ENCODE measurements around the gene ARHGAP25.

ARHGAP25 gene

DNA sequence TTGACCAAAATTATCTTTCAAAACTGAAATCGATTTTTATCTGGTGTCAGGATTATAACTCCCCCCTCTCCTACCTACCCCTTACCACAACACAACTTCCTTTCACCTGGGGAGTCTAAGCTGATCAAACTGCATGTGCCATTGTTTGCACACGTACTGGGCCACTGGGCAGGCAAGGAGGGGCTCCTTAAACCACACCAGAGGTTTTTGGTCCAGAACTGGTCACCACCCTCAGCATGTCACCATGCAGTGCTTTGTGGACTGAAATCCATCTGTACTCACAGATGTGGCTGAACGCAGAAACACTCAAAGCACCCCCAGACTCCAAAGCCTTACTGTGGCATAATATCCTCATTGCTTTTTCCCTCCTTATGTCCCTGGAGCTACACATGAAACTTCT is 13.9 kb upstream of the ARHGAP25 start:
- peak; percentile 4 for DNase-seq

DNA sequence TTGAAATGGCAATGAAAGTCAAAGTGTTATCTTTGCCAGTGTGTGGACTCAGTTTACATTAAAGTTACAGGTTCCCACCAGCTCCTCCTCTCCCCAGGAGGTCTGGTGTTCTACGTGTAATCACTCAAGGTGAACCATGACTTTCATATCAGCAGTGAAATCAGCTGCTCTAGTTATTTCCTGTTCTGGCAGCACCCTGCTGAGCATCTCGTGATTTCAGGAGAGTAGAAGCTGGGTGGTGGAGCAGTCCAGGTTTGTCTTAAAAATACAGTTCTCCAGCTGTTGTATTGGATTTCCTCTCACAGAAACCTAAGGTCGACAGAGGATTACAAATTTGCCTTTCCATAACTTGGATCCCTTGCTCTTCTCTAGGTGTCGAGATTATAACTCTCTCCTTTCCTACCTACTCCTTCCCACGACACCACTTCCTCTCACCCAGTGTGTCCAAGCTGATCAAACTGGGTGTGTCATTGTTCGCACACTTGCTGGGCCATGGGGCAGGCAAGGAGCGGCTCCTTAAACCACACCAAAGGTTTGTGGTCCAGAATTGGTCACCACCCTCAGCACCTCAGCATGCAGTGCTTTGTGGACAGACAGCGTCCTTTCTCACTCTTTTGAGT is 13.0 kb upstream of the ARHGAP25 start:
- DNase-seq, result peak; percentile 67

DNA sequence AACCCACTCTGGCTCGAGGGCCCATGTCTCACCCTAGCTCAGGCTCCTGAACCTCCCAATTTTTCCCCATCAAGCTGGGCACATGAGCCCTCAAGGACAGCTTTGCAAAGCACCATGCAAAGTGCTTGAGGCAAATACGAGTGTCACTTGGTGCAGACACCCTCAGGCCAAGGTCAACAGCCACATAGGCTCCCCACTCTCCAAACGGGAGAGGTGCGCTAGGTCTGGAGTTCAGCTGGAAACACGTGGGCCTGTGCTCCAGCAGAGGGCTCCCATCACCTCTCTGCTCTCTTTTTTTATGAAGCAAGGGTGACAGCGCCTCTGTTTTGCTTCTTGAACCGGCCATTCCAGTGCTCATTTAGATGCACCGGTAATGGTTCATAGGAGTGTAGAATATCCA is 11.9 kb upstream of the ARHGAP25 start:
- DNase-seq, result no peak

DNA sequence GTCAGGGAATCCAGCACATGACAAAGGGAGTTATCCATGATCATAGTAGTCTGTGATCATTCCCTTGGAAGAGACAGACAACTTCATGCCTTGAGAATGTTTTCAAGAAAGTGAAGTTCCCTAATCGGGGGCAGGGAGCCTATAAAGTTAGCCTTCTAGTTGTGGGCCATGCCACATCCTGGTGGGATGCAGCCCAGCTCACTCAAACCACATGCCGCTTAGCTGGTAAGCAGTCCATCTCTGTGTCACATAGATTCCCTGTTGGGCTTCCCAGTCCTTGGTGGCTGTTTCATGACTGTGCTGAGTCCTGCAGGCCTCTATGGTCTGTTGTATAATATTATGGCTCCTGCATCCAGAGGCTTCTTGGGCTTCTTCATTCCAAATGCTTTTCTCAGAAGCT is 11.4 kb upstream of the ARHGAP25 start:
- no peak for DNase-seq

DNA sequence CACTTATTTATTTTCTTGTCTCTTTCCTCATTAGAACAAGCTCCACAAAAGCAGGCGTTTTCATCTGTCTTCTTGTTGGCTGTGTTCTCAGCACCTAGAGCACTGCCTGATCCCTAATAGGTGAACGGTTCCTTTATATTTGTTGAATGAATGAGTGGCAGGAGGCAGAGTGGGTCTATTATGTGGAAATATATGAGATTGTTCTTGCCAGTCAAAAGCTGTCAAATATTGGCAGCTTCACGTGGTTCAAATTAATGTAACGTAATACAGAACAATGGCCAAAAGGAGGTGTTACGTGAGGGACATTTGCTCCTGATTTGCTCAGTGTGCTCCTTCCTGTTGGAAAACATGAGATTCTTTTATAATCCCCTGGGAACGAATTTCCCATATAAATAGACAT is 8.5 kb upstream of the ARHGAP25 start:
- DNase-seq, result no peak

DNA sequence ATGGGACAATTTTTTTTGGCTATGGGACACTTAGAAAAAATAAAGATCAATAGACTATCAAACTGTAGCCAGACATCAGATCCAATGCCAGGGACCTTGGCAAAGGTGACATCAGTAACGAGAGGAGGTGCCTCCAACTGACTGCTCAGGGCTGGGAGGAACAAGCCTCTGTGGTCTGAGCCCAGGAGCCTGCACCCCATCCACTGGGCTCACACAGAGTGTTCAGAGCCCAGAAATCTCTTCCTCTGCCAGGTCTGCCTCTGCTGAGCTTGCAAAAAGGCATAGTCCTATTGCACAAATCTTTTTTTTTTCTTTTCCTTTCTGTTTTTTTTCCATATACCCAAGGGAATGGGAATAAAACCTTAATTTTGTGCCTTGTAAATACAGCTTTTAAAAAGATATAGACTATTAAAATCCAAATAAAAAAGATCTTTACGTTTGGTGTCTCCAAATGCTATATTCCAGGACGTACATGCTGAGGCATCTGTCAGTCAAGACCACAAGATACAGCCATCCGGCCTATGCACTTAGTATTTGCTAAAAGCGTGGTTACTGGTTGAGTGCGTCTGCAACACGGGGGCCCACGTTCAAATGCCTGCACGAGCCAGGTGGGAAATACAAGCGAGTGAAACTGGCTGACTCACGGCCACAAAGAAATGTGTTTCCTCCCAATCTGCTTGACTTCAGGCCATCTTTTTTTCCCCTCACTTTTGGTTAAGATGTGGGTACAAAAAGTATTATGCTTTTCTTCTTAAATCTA is 7.8 kb upstream of the ARHGAP25 start:
- no peak for DNase-seq

DNA sequence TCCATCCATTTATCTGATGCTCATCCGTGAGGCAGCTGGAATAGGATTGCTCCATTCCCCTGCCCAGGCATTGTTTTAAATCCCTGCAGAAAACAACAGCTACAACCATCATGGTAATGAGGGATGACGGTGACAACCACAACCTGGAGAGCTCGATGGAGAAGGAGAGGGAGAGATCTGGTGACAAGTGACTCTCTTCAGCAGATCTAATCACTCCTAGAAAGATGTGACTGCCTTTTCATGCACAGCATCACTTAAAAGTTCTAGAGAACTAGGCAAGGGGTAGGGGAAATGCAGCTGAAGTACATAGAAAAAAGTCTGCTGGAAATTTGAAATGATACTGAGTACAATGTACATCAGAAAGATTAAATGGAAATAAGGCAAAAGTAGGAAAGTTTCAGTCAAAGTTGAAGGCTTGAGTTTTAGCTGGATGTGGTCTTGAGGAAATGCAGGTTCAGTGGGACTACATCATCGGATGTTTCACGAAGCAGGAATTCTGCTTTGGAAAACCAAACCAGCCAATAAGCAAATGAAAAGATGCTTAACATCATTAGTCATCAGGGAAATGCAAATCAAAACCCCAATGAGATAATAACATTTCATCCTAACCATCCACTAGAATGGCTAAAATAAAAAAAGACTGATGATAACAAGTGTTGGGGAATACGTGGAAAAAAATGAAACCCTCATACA is 6.8 kb upstream of the ARHGAP25 start:
- DNase-seq, result no peak

DNA sequence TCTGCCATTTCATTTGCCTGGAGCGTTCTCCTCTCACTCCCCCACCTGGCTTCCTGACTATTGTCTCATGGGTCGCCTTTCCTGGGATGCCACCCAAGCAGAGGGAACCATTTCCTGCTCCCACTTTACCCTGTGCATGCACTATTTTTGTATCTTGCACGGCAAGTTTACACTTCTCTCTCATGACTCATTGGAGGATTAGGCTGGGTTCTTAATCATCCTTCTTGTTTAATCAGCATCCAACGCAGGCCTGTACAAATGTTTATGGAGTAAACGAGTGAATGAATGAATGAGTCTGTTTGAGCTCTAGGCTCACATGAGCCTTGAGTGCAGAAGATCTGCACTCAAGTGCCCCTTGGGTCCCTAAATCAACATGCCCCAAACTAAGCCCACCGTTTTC is 3.8 kb upstream of the ARHGAP25 start:
- no peak for DNase-seq

DNA sequence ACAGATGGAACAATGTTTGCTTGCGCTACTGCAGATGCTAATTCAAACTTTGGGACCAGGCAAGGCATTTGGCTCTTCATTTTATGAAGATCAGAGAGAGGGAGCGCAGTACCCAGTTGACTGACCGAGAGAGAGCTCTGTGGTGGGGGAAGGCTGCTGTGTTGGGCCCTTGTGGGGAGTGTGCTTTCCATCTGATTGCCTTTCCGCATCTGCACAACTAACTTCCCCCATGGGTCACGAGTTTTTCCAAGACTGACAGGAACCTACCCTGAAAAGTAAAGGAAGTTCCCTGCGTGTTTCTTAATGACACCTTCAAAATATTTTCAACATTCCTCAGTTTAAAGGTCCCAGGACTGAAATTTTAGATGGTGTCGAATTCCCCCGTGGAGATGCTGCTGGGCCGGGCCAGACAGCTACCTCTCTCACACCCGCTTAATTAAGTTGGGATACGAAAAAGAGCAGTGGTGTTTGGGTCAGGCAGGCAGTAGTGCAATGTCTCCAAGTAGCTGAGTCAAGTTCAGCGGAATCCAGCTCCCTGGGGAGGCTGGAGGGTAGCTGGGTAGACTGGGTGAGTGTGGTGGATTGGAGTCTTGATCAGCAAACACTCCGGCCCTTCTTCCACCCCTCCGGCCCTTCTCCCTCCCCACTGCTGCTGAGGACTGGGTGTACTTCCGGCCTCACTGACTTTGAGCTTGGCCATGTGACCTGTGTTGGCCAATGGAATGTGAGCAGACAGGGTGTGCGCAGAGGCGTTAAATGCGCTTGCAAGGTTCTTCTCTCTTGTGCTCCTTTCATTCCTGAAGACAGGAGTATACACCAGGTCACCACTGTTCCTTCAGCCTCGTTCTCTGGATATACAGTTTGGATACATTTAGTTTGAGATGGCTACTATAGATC is 2.3 kb upstream of the ARHGAP25 start:
- no peak for DNase-seq

DNA sequence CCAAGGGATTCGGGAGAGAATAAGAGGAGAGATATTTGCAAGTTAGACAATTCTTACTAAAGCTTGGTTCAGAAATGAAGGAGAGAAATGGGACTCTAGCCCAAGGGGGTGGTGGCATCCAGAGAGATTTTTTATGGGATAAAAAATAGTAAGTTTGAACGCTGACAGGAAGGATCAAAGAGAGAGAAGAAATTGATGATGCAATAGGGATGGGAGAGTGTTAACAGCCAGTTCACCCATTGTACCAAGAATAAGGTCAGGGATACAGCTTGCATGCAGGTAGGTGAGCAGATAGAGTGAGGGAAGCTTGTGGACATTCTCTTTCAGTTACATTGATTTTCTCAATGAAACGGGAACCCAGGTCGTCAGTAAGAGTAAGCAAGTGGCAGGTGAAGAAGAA is 1.2 kb upstream of the ARHGAP25 start:
- no peak for DNase-seq

DNA sequence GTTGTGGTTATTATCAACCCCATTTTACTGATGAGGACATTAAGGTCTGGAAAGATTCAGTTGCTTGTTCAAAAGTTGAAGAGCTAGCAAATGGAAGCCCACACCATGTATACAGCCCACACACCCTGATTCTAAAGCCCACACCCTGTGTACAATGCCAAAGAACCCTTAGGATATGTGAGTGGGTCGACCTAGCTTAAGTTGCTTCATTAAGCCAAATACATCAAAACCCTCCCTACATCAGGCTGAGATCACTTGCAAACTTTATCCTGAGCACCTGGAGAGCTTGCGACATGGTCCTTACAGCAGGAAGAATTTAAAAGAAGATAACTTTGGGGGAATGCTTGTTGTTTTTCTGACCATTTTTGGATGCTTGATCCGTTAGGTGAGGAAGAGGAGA is 435 bp upstream of the ARHGAP25 start:
- DNase-seq, result no peak

DNA sequence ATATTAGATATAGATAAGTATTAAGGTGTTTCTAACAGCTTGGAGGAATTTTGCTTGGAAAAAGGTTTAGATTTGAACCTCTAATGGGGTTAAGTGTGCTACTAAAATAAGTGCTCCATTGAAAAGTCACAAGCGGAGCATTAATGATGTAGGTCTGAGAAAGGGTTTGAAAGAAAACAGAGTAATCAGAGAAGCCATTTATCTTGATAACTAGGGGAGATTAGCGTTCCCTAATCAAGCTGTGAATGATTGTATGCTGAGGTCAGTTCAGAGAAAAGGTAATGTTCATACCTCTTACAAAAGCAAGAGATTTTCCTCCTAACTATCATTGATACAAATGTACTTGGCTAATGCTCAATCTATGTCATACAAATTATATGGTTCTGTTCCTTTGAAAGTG is 1.5 kb downstream of the ARHGAP25 start:
- DNase-seq, result peak; percentile 35

DNA sequence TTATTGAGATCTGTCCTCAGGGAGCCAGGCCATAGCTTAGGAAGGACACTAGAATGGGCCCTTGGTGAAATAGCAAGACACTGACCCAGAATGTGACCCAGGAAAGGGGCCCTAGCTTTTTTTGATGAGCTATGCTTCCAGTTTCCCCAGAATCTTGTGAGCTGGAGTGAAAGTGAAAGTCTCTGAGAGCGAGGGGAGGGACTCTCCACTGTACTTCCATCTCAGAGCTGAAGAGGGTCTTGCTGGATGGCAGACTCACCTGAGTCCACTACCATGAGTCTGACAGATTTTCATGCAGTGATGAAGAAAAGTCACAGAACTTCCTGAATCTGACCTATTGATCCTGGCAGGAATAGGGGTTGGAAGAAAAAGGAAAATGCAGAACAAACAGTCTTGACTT is 3.1 kb downstream of the ARHGAP25 start:
- DNase-seq, result no peak

DNA sequence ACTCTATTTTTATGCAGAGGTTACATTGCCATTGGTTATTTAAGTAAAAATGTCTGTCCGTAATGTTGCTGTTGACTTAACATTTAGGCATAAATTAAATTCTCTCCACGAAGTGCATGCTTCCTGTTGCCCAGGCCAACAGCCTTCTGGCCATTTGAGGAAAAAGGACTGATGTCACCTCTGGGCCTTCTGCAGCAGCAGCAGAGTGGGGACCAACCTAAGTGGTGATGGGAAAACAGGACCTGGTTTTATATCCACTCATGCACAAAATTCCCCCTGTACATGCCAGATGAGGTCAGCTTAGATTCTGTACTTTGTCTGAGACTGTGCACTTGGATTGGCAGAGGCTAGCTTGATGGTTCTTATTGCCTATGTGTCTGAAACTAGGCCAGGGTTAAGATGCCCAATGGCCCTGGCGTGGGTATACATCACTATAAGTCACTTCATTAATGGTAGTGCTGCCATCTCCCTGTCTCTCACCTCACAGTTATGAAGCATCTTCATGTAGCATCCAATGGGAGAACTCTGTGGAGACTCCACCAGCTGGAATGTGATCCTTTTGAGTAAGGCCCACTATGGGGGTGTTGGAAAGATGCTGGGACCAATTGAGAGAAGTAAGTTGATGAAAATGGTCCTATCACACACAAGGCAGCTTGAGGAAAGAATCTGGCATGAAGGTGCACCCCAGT is 4.4 kb downstream of the ARHGAP25 start:
- DNase-seq, result no peak

DNA sequence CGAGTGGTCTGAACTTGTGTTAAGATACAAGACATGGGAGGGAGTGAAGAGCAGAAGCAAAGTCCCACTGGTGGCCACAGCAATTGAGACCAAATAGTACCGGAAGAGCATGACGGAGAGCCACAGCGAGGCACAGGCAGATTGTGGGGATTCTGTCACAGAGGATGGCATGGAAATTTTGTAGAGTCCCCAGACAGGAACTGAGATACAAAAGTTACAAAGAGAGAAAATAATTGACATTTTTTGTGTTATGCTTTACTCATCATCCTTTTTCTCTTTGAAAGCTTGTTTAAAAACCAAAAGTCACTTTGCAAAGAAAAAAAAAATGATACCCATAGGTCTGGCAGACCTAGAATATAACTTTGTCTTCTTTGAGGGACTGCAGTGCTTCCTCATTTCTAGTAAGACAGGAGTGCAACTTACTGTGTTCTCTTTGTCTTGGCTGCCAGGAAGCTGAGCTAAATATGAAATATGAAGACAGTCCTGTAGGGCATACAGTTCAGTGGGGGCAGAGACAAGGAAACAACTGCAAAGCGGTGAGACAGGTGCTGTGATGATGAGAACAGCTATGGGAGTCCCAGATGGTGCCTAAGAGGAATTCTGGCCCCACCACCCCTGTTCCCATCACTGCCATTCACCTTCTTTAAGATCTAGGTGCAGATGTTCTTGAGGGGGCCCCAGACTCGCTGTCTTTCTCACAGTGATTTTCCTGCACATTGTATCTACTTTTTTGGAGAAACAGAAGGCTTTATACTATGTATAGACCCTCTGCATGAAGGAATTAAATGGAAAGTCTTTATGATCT is 5.2 kb downstream of the ARHGAP25 start:
- DNase-seq, result no peak

DNA sequence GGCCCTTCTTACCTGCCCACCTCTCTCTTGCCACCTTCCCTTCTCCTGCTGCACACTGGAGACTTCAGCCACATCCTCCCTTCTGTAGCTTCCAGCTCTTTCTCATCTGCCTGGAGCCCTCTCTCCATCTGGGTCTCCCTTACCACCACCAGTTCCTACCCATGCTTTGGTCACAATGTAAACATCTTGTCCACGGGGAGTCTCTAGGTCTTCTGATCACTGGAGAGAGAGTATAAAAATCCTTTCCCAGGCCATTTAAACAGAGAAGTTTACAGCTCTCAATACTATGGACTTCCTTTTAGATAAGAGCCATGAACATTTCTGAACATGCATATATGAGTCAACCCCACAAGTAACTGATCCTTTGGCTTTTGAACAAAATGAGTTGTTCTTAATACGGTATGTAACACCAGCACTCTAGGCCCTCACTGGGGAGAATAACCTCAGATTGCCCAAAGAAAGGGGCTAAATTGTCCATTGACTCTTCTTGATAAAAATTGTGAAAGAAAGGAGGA is 5.8 kb downstream of the ARHGAP25 start:
- no peak for DNase-seq

DNA sequence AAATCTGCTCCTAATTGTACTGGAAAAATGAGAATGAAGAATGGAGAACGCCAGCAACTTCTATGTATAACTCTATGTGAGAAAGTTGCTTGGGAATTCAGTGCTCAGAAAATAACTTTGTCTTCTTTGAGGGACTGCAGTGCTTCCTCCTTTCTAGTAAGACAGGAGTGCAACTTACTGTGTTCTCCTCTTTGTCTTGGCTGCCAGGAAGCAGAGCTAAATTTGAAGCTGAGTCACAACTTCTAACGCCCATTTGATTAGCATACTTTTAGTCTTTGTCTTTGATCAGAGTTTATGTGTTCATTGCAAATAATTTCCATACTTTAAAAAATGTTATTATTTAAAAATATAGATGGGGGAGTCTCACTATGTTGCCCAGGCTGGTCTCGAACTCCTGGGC is 6.6 kb downstream of the ARHGAP25 start:
- DNase-seq, result no peak

DNA sequence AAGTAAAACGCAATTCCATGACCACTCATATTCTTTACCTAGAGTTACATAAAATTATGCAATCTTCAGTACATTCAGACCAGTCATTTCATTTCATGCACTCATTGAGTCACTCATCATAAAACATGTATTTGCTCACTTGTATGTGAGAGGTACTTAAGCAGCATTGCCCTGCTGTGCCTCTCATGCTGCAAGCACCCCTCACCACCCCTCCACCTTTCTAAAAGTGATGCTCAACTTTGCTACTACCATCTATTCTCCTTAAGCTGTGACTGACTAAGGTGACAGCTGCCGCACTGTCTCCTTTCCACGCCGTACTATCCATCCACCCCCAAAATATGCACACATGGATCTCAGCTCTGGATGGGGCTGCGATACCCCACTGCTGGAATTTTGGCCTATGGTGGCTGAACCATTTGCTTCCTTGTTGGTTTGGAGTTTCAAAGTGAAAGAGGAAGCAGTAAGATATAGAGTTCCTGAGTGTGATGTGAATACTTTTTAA is 7.2 kb downstream of the ARHGAP25 start:
- no peak for DNase-seq

DNA sequence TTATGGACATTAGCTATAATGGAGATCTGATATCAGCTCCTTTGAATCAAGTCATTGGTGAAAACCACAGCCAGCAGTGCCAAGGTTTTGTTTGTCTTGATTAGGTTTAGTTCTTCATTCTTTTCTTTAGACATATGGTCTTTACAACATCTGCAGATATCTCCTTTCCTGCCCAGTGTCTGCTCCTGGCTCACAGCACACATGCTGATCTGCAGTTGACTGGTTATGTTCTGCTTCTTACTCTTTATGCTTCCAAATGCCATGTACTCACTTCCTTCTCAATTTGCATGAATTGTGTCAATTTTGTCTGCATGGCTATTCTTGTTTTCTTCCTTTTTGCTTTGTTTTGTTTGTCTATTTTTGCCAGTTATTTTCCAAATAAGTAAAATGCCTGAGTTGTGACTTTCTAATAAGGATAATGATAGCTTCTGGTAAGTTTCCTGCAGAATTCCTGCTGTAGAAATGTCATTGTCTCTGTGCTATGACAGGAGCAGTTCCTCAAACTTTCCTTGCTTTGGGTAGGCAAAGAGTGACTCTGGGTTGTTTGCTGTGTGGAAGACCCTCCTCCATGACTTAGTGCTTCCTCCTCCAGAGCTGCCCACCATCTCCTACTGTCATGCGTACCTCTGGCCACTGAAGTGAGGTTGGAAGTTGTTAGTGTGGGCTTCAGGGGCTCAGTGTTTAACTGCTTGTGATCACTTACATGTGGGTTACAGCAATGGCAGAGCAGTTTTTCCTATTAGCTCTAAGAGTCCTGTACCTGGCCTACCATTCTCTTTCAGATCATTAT is 8.2 kb downstream of the ARHGAP25 start:
- peak; percentile 36 for DNase-seq

DNA sequence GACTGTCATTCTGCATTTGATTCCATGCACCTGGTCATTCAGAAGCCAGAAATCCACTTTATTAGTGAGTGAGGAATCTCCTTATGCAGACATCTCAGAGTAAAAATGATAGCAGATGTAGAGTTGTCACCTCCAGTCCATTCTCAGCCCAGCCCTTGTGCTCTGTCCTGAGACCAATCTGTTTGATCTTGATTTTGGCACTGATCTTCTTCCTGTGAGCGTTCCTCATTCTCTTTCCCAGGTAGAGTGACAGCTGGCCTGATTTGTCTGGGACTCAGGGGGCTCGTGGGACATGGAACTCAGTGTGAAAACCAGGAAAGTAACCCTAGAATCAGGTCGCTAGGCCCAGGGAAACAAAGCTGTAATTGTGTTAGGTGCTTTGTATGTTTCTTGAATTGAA is 8.9 kb downstream of the ARHGAP25 start:
- no peak for DNase-seq

All from NCI-H146 (cell line).